GM10266 (cell line): ENCODE measurements around the gene STRIP1.

Experiments used
- DNase-seq: peaks from one replicate; pipeline ENCODE4 v3.0.0; 2012; ENCODE audit errors: extremely low spot score
- CTCF ChIP-seq: IDR thresholded peaks from 2 replicates; pipeline ENCODE4 v1.5.1; 2012; ENCODE audit warnings: mild to moderate bottlenecking, low read depth; ENCODE audit not compliant: control insufficient read depth, insufficient read depth; ENCODE audit errors: missing control alignments

Gene STRIP1

DNA sequence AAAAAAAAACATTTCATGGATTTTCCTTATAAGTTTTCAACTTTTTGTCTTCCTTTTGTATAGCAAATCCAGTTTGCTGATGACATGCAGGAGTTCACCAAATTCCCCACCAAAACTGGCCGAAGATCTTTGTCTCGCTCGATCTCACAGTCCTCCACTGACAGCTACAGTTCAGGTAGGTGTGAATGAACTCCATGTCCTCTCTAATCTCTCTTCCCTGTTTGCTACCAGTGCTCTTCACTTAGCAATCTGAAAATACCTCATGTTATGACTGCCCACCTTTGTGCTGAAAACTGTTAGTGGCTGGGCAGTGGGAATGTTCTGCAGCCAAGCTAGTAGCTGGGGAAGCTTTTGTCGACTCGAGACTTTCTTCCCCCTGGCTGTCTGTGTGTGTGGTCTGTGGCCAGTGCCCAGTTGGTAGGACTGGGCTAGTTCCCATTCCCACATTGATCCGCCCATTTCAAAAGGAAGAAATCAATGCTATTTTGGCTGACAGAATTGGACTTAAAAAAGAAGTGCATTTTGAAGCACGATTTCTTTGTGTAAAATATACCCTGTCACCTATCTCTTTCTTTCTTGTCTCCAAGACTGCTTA lies 25.4 kb upstream of the STRIP1 start:
- TF ChIP-seq CTCF, result no peak
- no peak for DNase-seq

GRCh38 chr1:110011527-110012041 lies 22.8 kb upstream of the STRIP1 start:
- peak; percentile 81 for DNase-seq
- peak; percentile 76 for TF ChIP-seq CTCF

DNA sequence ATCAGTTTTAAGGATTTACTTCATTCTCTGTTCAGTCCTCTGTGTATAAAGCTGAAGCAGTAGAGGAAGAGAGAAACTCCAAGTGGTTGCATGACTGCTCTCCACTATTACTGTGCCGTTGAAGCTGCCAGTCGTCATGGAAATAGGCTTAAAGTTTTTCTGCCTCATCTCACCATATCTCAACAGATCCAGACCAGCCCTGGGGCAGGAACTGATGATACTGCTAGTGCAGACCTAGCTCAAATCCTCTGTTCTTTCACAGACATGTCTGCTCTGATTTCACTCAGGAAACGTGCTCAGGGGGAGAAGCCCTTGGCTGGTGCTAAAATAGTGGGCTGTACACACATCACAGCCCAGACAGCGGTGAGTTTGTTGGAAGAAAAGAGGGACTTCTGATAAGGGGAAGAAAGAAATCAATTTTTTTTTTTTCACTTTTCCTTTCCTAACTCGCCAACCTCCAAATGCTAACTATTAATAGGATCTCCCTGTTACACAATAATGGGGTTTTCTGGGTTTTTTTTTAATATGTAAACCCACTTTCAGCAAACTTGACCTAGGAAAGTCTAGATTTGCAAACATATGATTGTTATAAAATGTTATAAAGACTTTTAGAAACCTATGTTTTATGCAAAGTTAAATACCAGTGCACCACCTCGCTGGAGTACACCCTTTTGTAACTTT lies 22.2 kb upstream of the STRIP1 start:
- peak; percentile 35 for DNase-seq
- no peak for TF ChIP-seq CTCF

- TF ChIP-seq CTCF, result no peak
- DNase-seq, result no peak
Measured at GRCh38 chr1:110017792-110018191, 16.6 kb upstream of the STRIP1 start.

GRCh38 chr1:110018396-110018795 lies 16.0 kb upstream of the STRIP1 start:
- DNase-seq, result no peak
- no peak for TF ChIP-seq CTCF

DNA sequence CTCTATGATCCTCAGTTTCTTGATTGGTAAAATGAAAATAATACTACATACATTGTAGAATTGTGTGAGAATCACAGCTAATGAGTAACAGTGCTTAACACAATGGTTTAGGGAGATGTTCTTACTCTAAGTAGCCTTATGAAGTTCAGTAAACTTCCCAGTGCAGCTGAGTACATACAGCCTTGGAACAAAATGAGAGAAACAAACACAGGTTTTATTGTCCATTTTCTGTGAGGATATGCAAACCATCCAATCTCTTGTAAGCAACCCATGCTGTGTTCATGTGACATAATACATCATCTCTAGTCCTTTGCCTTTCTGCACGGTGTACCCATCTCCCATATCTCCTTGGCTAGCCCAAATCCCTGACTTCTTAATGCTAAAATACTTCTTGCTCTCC lies 14.7 kb upstream of the STRIP1 start:
- TF ChIP-seq CTCF, result no peak
- no peak for DNase-seq

DNA sequence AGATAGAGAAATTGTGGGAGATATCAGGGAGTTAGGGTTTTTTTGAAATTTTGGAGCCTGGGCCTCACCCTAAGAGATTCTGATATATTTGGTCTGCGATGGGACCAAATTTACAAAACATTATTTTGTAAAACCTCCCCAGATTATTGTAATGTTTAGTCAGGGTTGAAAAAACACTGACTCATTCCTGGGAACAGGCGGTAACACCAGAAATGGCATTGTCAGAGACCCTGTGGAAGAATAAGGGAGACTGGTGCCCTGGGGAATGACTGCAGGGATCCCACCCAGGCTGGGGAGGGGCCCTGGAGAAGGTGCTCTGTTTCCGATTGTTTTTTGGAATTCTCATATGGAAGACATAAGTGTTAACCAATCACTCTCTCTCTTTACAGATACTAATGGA lies 13.1 kb upstream of the STRIP1 start:
- DNase-seq, result no peak
- no peak for TF ChIP-seq CTCF
